AG04449 (cell line): Measurements from ENCODE around the gene HOXA7.

ENCODE experiments used
- CTCF ChIA-PET: fragments of 350-600 bp; formaldehyde crosslinking; extraction: SDS; loops from one replicate; lab custom pipeline; 2021; ENCODE audit warnings: antibody characterized with exemption; lab: Yijun Ruan, JAX
- POLR2A ChIA-PET: fragments of 400-600, 350-600 bp; formaldehyde crosslinking; extraction: SDS; loops from one replicate; lab custom pipeline; 2020; ENCODE audit warnings: antibody characterized with exemption, inconsistent platforms; lab: Yijun Ruan, JAX
- DNase-seq: peaks from one replicate; pipeline ENCODE4 v3.0.0-alpha.2; 2010; ENCODE audit warnings: low read depth, low spot score
- H3K4me3 ChIP-seq: 2 replicates; pipeline ENCODE4 v1.5.1; 2011; ENCODE audit warnings: low read depth, mild to moderate bottlenecking, control low read depth, low read length
- TF ChIP-seq, protein P1 (sequence below): IDR thresholded peaks from one replicate; pipeline ENCODE4 v1.5.1; 2011; ENCODE audit warnings: mild to moderate bottlenecking, moderate library complexity, low read length, control low read depth, inconsistent platforms; ENCODE audit not compliant: insufficient read depth; ENCODE audit errors: missing control alignments

The HOXA7 gene

DNA sequence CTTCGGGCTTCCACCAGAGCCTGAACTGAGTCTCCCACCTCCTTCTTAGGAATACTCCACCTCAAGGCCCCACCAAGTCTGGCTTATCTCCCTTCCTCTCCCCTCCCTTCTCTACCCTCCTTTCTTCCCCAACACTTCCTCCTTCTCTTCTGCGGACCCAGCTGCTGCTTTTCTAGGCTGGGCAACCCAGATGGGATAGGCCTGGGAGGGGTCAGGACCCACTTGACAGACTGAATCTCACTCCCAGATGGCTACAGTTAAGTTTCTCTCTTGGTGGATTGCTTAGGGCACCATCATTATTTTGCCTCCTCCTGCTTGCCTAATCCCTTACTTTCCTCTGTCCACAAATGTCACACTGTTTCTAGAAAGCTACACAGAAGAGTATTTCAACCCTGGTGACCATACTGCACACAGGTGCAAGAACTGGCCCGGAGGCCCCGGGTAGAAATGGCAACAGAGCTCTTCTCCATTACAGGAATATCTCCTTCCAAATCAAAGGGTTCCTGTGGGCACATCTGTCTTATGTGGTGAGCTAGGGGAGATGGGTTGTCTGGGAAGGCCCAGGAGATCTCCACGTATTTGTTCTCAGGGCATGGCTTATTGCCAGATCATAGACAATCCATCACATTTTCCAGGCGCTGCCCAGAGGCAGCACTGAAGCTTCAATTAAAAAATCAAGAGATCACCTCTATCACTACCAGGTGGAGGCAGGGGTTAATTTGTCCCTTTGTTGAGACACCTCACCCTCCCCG lies 33.7 kb upstream of the HOXA7 start:
- H3K4me3 ChIP-seq, result no peak overlapping the region
- ChIA-PET POLR2A (no interaction called here), CTCF (interaction anchor here (1.2 to 2.4 kb wide), 6 partner anchors 8 to 906 kb away, joined by 3 to 11 read pairs (median 6); partner anchors contain the start of gene HOXA13)
- no peak for DNase-seq
- TF ChIP-seq, protein P1, sequence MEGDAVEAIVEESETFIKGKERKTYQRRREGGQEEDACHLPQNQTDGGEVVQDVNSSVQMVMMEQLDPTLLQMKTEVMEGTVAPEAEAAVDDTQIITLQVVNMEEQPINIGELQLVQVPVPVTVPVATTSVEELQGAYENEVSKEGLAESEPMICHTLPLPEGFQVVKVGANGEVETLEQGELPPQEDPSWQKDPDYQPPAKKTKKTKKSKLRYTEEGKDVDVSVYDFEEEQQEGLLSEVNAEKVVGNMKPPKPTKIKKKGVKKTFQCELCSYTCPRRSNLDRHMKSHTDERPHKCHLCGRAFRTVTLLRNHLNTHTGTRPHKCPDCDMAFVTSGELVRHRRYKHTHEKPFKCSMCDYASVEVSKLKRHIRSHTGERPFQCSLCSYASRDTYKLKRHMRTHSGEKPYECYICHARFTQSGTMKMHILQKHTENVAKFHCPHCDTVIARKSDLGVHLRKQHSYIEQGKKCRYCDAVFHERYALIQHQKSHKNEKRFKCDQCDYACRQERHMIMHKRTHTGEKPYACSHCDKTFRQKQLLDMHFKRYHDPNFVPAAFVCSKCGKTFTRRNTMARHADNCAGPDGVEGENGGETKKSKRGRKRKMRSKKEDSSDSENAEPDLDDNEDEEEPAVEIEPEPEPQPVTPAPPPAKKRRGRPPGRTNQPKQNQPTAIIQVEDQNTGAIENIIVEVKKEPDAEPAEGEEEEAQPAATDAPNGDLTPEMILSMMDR, result no peak

GRCh38 chr7:27189295-27189996 lies 33.0 kb upstream of the HOXA7 start:
- DNase-seq, result no peak
- ChIA-PET CTCF (interaction anchor here (1.2 to 2.4 kb wide), 5 partner anchors 8 to 888 kb away, joined by 3 to 11 read pairs (median 6); partner anchors contain the start of gene HOXA13), POLR2A (no interaction called here)
- TF ChIP-seq, protein P1, result no peak
- no peak overlapping the region for H3K4me3 ChIP-seq

GRCh38 chr7:27188386-27189294 lies 32.2 kb upstream of the HOXA7 start:
- H3K4me3 ChIP-seq, result no peak overlapping the region
- DNase-seq, result no peak
- CTCF ChIA-PET, result interaction anchor here (1.8 to 2.4 kb wide), 2 partner anchors 10 kb away, joined by 7 to 10 read pairs; no protein-coding TSS in a partner anchor
- POLR2A ChIA-PET, result no interaction called here
- TF ChIP-seq, protein P1, result no peak

GRCh38 chr7:27187475-27188385 lies 31.3 kb upstream of the HOXA7 start:
- CTCF ChIA-PET, result interaction anchor here (1.0 to 3.5 kb wide), 6 partner anchors 8 to 874 kb away, joined by 3 to 51 read pairs (median 8); no protein-coding TSS in a partner anchor
- no peak overlapping the region for H3K4me3 ChIP-seq
- POLR2A ChIA-PET, result no interaction called here

More at GRCh38 chr7:27187475-27188385, 31.3 kb upstream of the HOXA7 start:
- no peak for DNase-seq
- TF ChIP-seq, protein P1, result no peak
